HEK293 (cell line): Measurements from ENCODE around the gene CHST15.
A peak's percentile ranks its signal among the peaks of the same experiment; 100 is the strongest.

Source experiments
- EGR2 ChIP-seq: fragments of 450-650 bp; formaldehyde crosslinking; IDR thresholded peaks from 2 replicates; pipeline ENCODE4 v1.5.1; 2016; ENCODE audit warnings: low read depth, missing biosample characterization, missing genetic modification characterization
- GLI2 ChIP-seq: fragments of 450-650 bp; formaldehyde crosslinking; IDR thresholded peaks from 2 replicates; pipeline ENCODE4; 2017; ENCODE audit warnings: missing biosample characterization, missing genetic modification characterization, low read depth, borderline replicate concordance
- PRDM2 ChIP-seq: fragments of 450-650 bp; formaldehyde crosslinking; IDR thresholded peaks from 2 replicates; pipeline ENCODE4 v1.5.1; 2016; ENCODE audit warnings: missing biosample characterization, missing genetic modification characterization, borderline replicate concordance
- PRDM4 ChIP-seq: fragments of 450-650 bp; formaldehyde crosslinking; IDR thresholded peaks from 2 replicates; pipeline ENCODE4 v1.5.1; 2017; ENCODE audit warnings: missing biosample characterization, missing genetic modification characterization
- ZNF10 ChIP-seq: fragments of 450-650 bp; formaldehyde crosslinking; IDR thresholded peaks from 2 replicates; pipeline ENCODE4 v1.5.1; 2017; ENCODE audit warnings: missing biosample characterization, missing genetic modification characterization
- ZNF121 ChIP-seq: fragments of 450-650 bp; formaldehyde crosslinking; IDR thresholded peaks from 2 replicates; pipeline ENCODE4 v1.5.1; 2016; ENCODE audit warnings: missing biosample characterization, missing genetic modification characterization
- ZNF138 ChIP-seq: fragments of 450-650 bp; formaldehyde crosslinking; IDR thresholded peaks from 2 replicates; pipeline ENCODE4 v1.5.1; 2016; ENCODE audit warnings: missing biosample characterization, missing genetic modification characterization, borderline replicate concordance
- ZNF211 ChIP-seq: fragments of 450-650 bp; formaldehyde crosslinking; IDR thresholded peaks from 2 replicates; pipeline ENCODE4 v1.5.1; 2016; ENCODE audit warnings: low read depth, missing biosample characterization, missing genetic modification characterization
- ZNF341 ChIP-seq: fragments of 450-650 bp; formaldehyde crosslinking; IDR thresholded peaks from 2 replicates; pipeline ENCODE4; 2016; ENCODE audit warnings: low read depth, missing biosample characterization, missing genetic modification characterization
- ZNF350 ChIP-seq: fragments of 450-650 bp; formaldehyde crosslinking; IDR thresholded peaks from 2 replicates; pipeline ENCODE4 v1.5.0; 2017; ENCODE audit warnings: missing biosample characterization, mild to moderate bottlenecking, missing genetic modification characterization
- ZNF37A ChIP-seq: fragments of 450-650 bp; IDR thresholded peaks from 2 replicates; pipeline ENCODE4 v1.5.1; 2018; ENCODE audit warnings: missing biosample characterization, missing genetic modification characterization
- ZNF398 ChIP-seq: fragments of 450-650 bp; formaldehyde crosslinking; IDR thresholded peaks from 2 replicates; pipeline ENCODE4 v1.5.1; 2017; ENCODE audit warnings: missing biosample characterization, missing genetic modification characterization
- ZNF416 ChIP-seq: fragments of 450-650 bp; formaldehyde crosslinking; IDR thresholded peaks from 2 replicates; pipeline ENCODE4 v1.5.1; 2016; ENCODE audit warnings: missing biosample characterization, missing genetic modification characterization
- ZNF501 ChIP-seq: fragments of 450-650 bp; formaldehyde crosslinking; IDR thresholded peaks from 2 replicates; pipeline ENCODE4 v1.5.1; 2016; ENCODE audit warnings: missing biosample characterization, missing genetic modification characterization
- ZNF544 ChIP-seq: fragments of 450-650 bp; formaldehyde crosslinking; IDR thresholded peaks from 2 replicates; pipeline ENCODE4 v1.5.0; 2017; ENCODE audit warnings: missing biosample characterization, missing genetic modification characterization
- ZNF629 ChIP-seq: fragments of 450-650 bp; formaldehyde crosslinking; IDR thresholded peaks from 2 replicates; pipeline ENCODE4 v1.5.1; 2017; ENCODE audit warnings: missing biosample characterization, missing genetic modification characterization
- ZNF76 ChIP-seq: fragments of 450-650 bp; formaldehyde crosslinking; IDR thresholded peaks from 2 replicates; pipeline ENCODE4; 2016; ENCODE audit warnings: low read depth, missing biosample characterization, missing genetic modification characterization, borderline replicate concordance
- ZNF830 ChIP-seq: fragments of 450-650 bp; IDR thresholded peaks from 2 replicates; pipeline ENCODE4 v1.5.0; 2018; ENCODE audit warnings: missing biosample characterization, missing genetic modification characterization, low read depth, mild to moderate bottlenecking, moderate library complexity
- TF ChIP-seq, protein P1 (sequence below): fragments of 450-650 bp; formaldehyde crosslinking; IDR thresholded peaks from 2 replicates; pipeline ENCODE4 v1.5.1; 2016; ENCODE audit warnings: missing biosample characterization, missing genetic modification characterization
- TF ChIP-seq, protein P2 (sequence below): fragments of 450-650 bp; formaldehyde crosslinking; conservative IDR thresholded peaks from 2 replicates; pipeline ENCODE4 v1.5.1; 2016; ENCODE audit warnings: low read depth, missing biosample characterization, missing genetic modification characterization
- TF ChIP-seq, protein P3 (sequence below): fragments of 450-650 bp; formaldehyde crosslinking; IDR thresholded peaks from 2 replicates; pipeline ENCODE4 v1.5.1; 2016; ENCODE audit warnings: missing biosample characterization, missing genetic modification characterization

Gene CHST15

DNA sequence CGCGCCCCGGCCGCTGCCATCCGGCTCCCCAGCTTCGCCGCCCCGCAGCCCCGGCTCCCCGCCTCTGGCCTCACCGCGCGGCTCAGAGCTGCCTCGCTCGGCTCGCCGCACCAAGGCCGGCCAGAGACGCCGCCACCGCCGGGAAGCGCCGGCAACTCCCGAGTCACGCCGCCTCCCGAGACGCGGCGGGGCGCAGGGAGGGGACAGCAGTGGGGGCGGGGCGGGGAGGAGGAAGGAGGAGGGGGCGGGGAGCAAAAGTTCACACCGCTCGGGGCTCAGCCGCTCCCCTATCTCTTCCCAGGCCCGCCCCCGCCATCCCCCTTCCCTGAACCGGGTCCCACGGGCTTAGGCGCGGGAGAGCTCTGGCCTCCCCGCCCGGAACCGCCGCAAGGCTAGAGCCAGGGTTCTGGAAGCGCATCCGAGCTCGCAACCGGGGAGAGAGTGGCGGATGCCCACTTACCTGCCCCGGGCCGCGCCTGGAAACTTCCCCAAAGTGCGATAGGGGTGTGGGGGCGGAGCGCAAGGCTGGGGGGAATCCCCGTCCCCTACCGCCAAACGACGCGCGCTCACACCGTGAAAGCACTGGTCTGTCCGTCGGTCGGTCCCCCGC lies 1.0 kb downstream of the CHST15 start (continued):
- TF ChIP-seq PRDM2 (no peak), ZNF830 (tag by site-specific recombination) (no peak), ZNF501 (tag by site-specific recombination) (peak; percentile 75; the same call in 1 of the 2 replicates), ZNF416 (tag by site-specific recombination) (no peak), ZNF121 (no peak), PRDM4 (peak; percentile 10; the same call in 1 of the 2 replicates), ZNF341 (tag by site-specific recombination) (peak; percentile 60), ZNF76 (tag by site-specific recombination) (peak; percentile 25; the same call in 1 of the 2 replicates), GLI2 (tag by site-specific recombination) (no peak), EGR2 (tag by site-specific recombination) (peak; percentile 48; the same call in 1 of the 2 replicates), ZNF10 (tag by site-specific recombination) (no peak), ZNF629 (0 out of 2 replicates have a peak, but pooled peaks have one; percentile 18), ZNF138 (tag by site-specific recombination) (no peak), ZNF398 (tag by site-specific recombination) (peak; percentile 83), ZNF37A (no peak), ZNF544 (tag by site-specific recombination) (no peak), ZNF211 (tag by site-specific recombination) (no peak), ZNF350 (tag by site-specific recombination) (no peak)
- TF ChIP-seq, protein P1, sequence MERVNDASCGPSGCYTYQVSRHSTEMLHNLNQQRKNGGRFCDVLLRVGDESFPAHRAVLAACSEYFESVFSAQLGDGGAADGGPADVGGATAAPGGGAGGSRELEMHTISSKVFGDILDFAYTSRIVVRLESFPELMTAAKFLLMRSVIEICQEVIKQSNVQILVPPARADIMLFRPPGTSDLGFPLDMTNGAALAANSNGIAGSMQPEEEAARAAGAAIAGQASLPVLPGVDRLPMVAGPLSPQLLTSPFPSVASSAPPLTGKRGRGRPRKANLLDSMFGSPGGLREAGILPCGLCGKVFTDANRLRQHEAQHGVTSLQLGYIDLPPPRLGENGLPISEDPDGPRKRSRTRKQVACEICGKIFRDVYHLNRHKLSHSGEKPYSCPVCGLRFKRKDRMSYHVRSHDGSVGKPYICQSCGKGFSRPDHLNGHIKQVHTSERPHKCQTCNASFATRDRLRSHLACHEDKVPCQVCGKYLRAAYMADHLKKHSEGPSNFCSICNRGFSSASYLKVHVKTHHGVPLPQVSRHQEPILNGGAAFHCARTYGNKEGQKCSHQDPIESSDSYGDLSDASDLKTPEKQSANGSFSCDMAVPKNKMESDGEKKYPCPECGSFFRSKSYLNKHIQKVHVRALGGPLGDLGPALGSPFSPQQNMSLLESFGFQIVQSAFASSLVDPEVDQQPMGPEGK (tag by site-specific recombination) = peak; percentile 85
- TF ChIP-seq, protein P2, sequence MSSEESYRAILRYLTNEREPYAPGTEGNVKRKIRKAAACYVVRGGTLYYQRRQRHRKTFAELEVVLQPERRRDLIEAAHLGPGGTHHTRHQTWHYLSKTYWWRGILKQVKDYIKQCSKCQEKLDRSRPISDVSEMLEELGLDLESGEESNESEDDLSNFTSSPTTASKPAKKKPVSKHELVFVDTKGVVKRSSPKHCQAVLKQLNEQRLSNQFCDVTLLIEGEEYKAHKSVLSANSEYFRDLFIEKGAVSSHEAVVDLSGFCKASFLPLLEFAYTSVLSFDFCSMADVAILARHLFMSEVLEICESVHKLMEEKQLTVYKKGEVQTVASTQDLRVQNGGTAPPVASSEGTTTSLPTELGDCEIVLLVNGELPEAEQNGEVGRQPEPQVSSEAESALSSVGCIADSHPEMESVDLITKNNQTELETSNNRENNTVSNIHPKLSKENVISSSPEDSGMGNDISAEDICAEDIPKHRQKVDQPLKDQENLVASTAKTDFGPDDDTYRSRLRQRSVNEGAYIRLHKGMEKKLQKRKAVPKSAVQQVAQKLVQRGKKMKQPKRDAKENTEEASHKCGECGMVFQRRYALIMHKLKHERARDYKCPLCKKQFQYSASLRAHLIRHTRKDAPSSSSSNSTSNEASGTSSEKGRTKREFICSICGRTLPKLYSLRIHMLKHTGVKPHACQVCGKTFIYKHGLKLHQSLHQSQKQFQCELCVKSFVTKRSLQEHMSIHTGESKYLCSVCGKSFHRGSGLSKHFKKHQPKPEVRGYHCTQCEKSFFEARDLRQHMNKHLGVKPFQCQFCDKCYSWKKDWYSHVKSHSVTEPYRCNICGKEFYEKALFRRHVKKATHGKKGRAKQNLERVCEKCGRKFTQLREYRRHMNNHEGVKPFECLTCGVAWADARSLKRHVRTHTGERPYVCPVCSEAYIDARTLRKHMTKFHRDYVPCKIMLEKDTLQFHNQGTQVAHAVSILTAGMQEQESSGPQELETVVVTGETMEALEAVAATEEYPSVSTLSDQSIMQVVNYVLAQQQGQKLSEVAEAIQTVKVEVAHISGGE = no peak
- TF ChIP-seq, protein P3, sequence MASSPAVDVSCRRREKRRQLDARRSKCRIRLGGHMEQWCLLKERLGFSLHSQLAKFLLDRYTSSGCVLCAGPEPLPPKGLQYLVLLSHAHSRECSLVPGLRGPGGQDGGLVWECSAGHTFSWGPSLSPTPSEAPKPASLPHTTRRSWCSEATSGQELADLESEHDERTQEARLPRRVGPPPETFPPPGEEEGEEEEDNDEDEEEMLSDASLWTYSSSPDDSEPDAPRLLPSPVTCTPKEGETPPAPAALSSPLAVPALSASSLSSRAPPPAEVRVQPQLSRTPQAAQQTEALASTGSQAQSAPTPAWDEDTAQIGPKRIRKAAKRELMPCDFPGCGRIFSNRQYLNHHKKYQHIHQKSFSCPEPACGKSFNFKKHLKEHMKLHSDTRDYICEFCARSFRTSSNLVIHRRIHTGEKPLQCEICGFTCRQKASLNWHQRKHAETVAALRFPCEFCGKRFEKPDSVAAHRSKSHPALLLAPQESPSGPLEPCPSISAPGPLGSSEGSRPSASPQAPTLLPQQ (tag by site-specific recombination) = peak; percentile 36; the same call in 1 of the 2 replicates
